Stimulated activated CD8-positive, alpha-beta memory T cell treated with anti-CD3 and anti-CD28 coated beads, Interleukin-4, amount 100 ng/mL, for 1 hour (primary cell): ENCODE results near the gene ANKRD63.

Experiments
- DNase-seq, 2 donors: peaks; one replicate each; pipeline ENCODE4 v3.0.0-alpha.2; 2020; ENCODE audit warnings: low read depth in 2 of 2, low spot score in 1 of 2

ANKRD63 gene

GRCh38 chr15:40313531-40314398, 30.9 kb upstream of the ANKRD63 start:
- no peak for DNase-seq

- no peak for DNase-seq
These were observed 29.7 kb upstream of the ANKRD63 start for GRCh38 chr15:40312370-40313158.

GRCh38 chr15:40310993-40311392, 28.1 kb upstream of the ANKRD63 start:
- no peak for DNase-seq

GRCh38 chr15:40310001-40310959, 27.4 kb upstream of the ANKRD63 start:
- peak in 1 of 2 donors; percentile 32 for DNase-seq

GRCh38 chr15:40309344-40309862, 26.5 kb upstream of the ANKRD63 start:
- DNase-seq = no peak

GRCh38 chr15:40307421-40308211, 24.8 kb upstream of the ANKRD63 start, which contains the start of gene PLCB2:
PLCB2 (minus strand) TSS chr15:40307935; CDS start chr15:40307672, 263 bp downstream.
- DNase-seq = peak; percentile 41 to 44

- no peak for DNase-seq
These were observed 24.0 kb upstream of the ANKRD63 start for GRCh38 chr15:40306908-40307307.

GRCh38 chr15:40306371-40306770, 23.5 kb upstream of the ANKRD63 start:
- DNase-seq = no peak

- no peak for DNase-seq
These were observed 22.4 kb upstream of the ANKRD63 start for GRCh38 chr15:40305281-40305680.

- no peak for DNase-seq
These were observed 20.7 kb upstream of the ANKRD63 start for GRCh38 chr15:40303576-40303975.

GRCh38 chr15:40302981-40303380, 20.1 kb upstream of the ANKRD63 start:
- no peak for DNase-seq

GRCh38 chr15:40302288-40302886, 19.5 kb upstream of the ANKRD63 start:
- DNase-seq = no peak

- DNase-seq = no peak
These were observed 18.8 kb upstream of the ANKRD63 start for GRCh38 chr15:40301467-40302179.

- no peak for DNase-seq
These were observed 17.9 kb upstream of the ANKRD63 start for GRCh38 chr15:40300771-40301170.

- no peak for DNase-seq
These were observed 17.5 kb upstream of the ANKRD63 start for GRCh38 chr15:40300367-40300766.

- no peak for DNase-seq
These were observed 15.5 kb upstream of the ANKRD63 start for GRCh38 chr15:40298216-40298935.

GRCh38 chr15:40297356-40297755, 14.5 kb upstream of the ANKRD63 start:
- DNase-seq = no peak

- DNase-seq = no peak
These were observed 13.8 kb upstream of the ANKRD63 start for GRCh38 chr15:40296561-40297230.
